GM12872 (cell line): ENCODE data around the gene DACT3.

ENCODE experiments used
- CTCF ChIP-seq: IDR thresholded peaks from 3 replicates; pipeline ENCODE4 v1.5.1; 2011; ENCODE audit warnings: low read depth, mild to moderate bottlenecking, low read length, moderate library complexity; ENCODE audit not compliant: insufficient read depth

The DACT3 gene

GRCh38 chr19:46637224-46637623, 23.8 kb downstream of the DACT3 start:
- no peak for TF ChIP-seq CTCF

GRCh38 chr19:46635920-46636761, 24.8 kb downstream of the DACT3 start, which contains the start of gene GNG8:
GNG8 (minus strand) TSS chr19:46636202; CDS start chr19:46634682, 1,520 bp downstream.
- TF ChIP-seq CTCF = no peak

GRCh38 chr19:46634656-46635218, 26.2 kb downstream of the DACT3 start:
- TF ChIP-seq CTCF = no peak

- no peak for TF ChIP-seq CTCF
Measured at GRCh38 chr19:46634045-46634655, 26.8 kb downstream of the DACT3 start.

GRCh38 chr19:46633130-46633529, 27.9 kb downstream of the DACT3 start:
- TF ChIP-seq CTCF = no peak

GRCh38 chr19:46631481-46631880, 29.5 kb downstream of the DACT3 start:
- TF ChIP-seq CTCF = no peak

- TF ChIP-seq CTCF = no peak
Measured at GRCh38 chr19:46630586-46631205, 30.3 kb downstream of the DACT3 start.
